Stimulated activated CD8-positive, alpha-beta memory T cell treated with anti-CD3 and anti-CD28 coated beads, Interleukin-15, amount 100 ng/mL, for 48 hours (primary cell): Measurements from ENCODE around the gene TLL2.
"Not testable (repeated sequence)": the region's sequence is repeated elsewhere in the genome, so short reads cannot be mapped to it uniquely, and the experiment has no call there.

ENCODE experiments used
- DNase-seq, 2 donors: peaks; one replicate each; pipeline ENCODE4 v3.0.0-alpha.2; 2020; ENCODE audit warnings: low read depth in 2 of 2

The TLL2 gene

GRCh38 chr10:96513698-96514561, at the start of gene TLL2:
TSS of gene TLL2 (minus strand) at chr10:96513926. CDS start at chr10:96513685, 241 bp downstream.
- DNase-seq: peak; percentile 58 to 62

- DNase-seq: no peak
These were observed 47.5 kb upstream of the TLL2 start for GRCh38 chr10:96560966-96561887.

GRCh38 chr10:96560489-96560888, 46.8 kb upstream of the TLL2 start:
- DNase-seq: no peak

- no peak for DNase-seq
These were observed 42.3 kb upstream of the TLL2 start for GRCh38 chr10:96556003-96556402.

GRCh38 chr10:96555330-96555729, 41.6 kb upstream of the TLL2 start:
- no peak for DNase-seq

GRCh38 chr10:96548589-96548988, 34.9 kb upstream of the TLL2 start:
- no peak for DNase-seq

GRCh38 chr10:96545558-96545957, 31.8 kb upstream of the TLL2 start:
- DNase-seq: not testable (repeated sequence)

- no peak for DNase-seq
These were observed 28.2 kb upstream of the TLL2 start for GRCh38 chr10:96541921-96542320.

- DNase-seq: no peak
These were observed 26.5 kb upstream of the TLL2 start for GRCh38 chr10:96540240-96540639.

- DNase-seq: no peak
These were observed 25.0 kb upstream of the TLL2 start for GRCh38 chr10:96538683-96539082.

- DNase-seq: no peak
These were observed 22.4 kb upstream of the TLL2 start for GRCh38 chr10:96536129-96536528.

- DNase-seq: no peak
These were observed 18.8 kb upstream of the TLL2 start for GRCh38 chr10:96532523-96532922.

- no peak for DNase-seq
These were observed 16.0 kb upstream of the TLL2 start for GRCh38 chr10:96529634-96530279.

GRCh38 chr10:96524741-96525140, 11.0 kb upstream of the TLL2 start:
- DNase-seq: no peak

GRCh38 chr10:96517284-96517683, 3.6 kb upstream of the TLL2 start:
- DNase-seq: no peak

- DNase-seq: no peak
These were observed 2.6 kb upstream of the TLL2 start for GRCh38 chr10:96516337-96516736.

GRCh38 chr10:96513305-96513697, 425 bp downstream of the TLL2 start:
- peak in 1 of 2 donors; percentile 41 for DNase-seq

- no peak for DNase-seq
These were observed 1.0 kb downstream of the TLL2 start for GRCh38 chr10:96512524-96513304.

- no peak for DNase-seq
These were observed 2.4 kb downstream of the TLL2 start for GRCh38 chr10:96511044-96511945.

- no peak for DNase-seq
These were observed 4.6 kb downstream of the TLL2 start for GRCh38 chr10:96509017-96509641.
